Tibial nerve (tissue), 4 donors: ENCODE results near the gene CDC42SE2. TPM values are rescaled to one million over a fixed set of nuclear protein-coding genes. Genes with fewer than 3 reads are reported as not detected.

ENCODE experiments used
- DNase-seq, 2 donors: peaks; one replicate each; pipeline ENCODE4 v3.0.0-alpha.2; 2019; ENCODE audit warnings: low spot score in 2 of 2
- H3K27ac ChIP-seq, 4 donors: fragments of 200-600 bp; sonication (generic) in 3 of 4; one replicate each; pipeline ENCODE4 v1.5.1; 2017 to 2019; ENCODE audit warnings: mild to moderate bottlenecking in 1 of 4
- H3K27me3 ChIP-seq, 2 donors: fragments of 200-600 bp; sonication (generic) in 1 of 2; one replicate each; pipeline versions ENCODE4 v1.5.1 to v1.6.0; 2017 to 2019
- H3K36me3 ChIP-seq, 3 donors: fragments of 200-600 bp; sonication (generic); one replicate each; pipeline ENCODE4 v1.5.1; 2018 to 2019
- H3K4me1 ChIP-seq, 4 donors: fragments of 200-600 bp; sonication (generic) in 3 of 4; one replicate each; pipeline ENCODE4 v1.5.1; 2017 to 2019
- H3K4me3 ChIP-seq, 4 donors: fragments of 200-600 bp; sonication (generic) in 3 of 4; one replicate each; pipeline ENCODE4 v1.5.1; 2017 to 2019; ENCODE audit warnings: mild to moderate bottlenecking in 1 of 4, moderate library complexity in 1 of 4
- H3K9me3 ChIP-seq, 4 donors: fragments of 200-600 bp; sonication (generic) in 3 of 4; one replicate each; pipeline ENCODE4 v1.5.1; 2017 to 2019
- CTCF ChIP-seq, 5 experiments: fragments of 200-600 bp in 3 of 5; fragments of 450-650 bp in 2 of 5; sonication (generic) in 3 of 5; IDR thresholded peaks; one replicate each; pipeline ENCODE4 v1.5.1; 2016 to 2019; ENCODE audit warnings: antibody characterized with exemption in 5 of 5, mild to moderate bottlenecking in 3 of 5, moderate library complexity in 2 of 5
- EP300 ChIP-seq, 2 donors: sonication (generic); formaldehyde crosslinking; IDR thresholded peaks; one replicate each; pipeline ENCODE4 v1.6.1; 2017; ENCODE audit warnings: antibody characterized with exemption in 2 of 2, mild to moderate bottlenecking in 1 of 2
- POLR2A ChIP-seq, 2 donors: fragments of 450-650 bp; IDR thresholded peaks; one replicate each; pipeline ENCODE4 v1.6.1; 2017; ENCODE audit warnings: antibody characterized with exemption in 2 of 2, mild to moderate bottlenecking in 2 of 2, moderate library complexity in 2 of 2
- WGBS, 2 donors: methylation state at CpG; one replicate each; pipeline ENCODE4 v1.1.5; 2018; 5-methylcytosine and 5-hydroxymethylcytosine counted together
- small RNA-seq: library from RNA; depleted of rRNA; stranded (forward); fragments of <200 nt; gene quantifications from one replicate; pipeline ENCODE3, GENCODE V24; 2016
- total RNA-seq, 4 donors: library from RNA; depleted of rRNA; stranded (reverse); fragments of >200 nt; gene quantifications; one replicate each; pipeline ENCODE4 v1.1.0, GENCODE V29; 2016

CDC42SE2 gene
- total RNA-seq, 4 donors from 2014 or later, result 23.1 to 31.8 (median 28.0) TPM

DNA sequence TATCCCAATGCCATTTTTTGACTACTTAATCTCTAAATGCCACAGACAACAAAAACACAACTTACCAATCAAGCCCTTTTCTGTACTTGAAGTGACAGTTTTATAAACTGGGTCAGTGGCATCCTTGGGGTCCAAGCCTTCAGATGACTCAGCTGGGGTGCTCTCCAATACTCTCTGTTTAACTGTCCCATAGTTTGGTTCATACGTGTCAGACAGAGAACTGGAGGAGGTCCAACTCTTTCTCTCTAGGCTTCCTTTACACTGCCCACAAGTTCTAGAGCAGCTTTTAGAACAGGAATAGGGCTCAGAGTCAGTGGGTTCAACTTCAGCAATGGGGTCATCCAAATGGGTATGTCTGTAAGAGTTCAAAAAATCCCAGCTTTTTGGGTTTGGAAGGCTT is 166.9 kb downstream of the CDC42SE2 start:
- peaks cover 0 to 67% (median 0%) of the 10 kb centered on the region in 3 donors for H3K36me3 ChIP-seq
- no peaks in the 10 kb centered on the region for H3K27me3 ChIP-seq
- peaks cover 0 to 10% (median 0%) of the 10 kb centered on the region in 4 donors for H3K4me1 ChIP-seq
- no peak overlapping the region for H3K27ac ChIP-seq
- TF ChIP-seq POLR2A (IDR thresholded peaks at IDR 0.05) (no peak), EP300 (IDR thresholded peaks at IDR 0.05) (no peak)
- WGBS, 2 donors, result 46 to 69% methylated on average over 1 of the region's 1 CpG
- DNase-seq, result no peak
- H3K9me3 ChIP-seq, result no peaks in the 10 kb centered on the region
- no peak overlapping the region for H3K4me3 ChIP-seq

DNA sequence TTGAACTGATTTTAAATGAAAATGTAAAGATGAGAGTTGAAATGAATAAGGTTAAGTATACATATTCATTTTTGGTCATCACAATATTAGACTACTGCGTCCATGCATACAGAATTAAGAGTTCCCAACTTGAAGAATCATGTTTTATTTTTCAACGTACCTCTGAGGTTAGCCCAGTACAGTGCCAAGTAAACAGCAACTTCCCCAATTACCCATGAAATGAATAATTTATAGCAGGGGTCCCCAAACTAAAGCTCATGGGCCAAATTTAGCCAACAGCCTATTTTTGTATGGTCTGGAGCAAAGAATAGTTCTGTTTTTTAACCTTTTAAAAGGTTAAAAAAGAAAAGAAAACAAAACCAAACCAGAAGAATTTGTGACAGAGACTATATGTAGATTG is 167.9 kb downstream of the CDC42SE2 start:
- H3K27me3 ChIP-seq, result no peaks in the 10 kb centered on the region
- peaks cover 0 to 59% (median 0%) of the 10 kb centered on the region in 3 donors for H3K36me3 ChIP-seq
- peaks cover 0 to 18% (median 0%) of the 10 kb centered on the region in 4 donors for H3K4me1 ChIP-seq
- no peak overlapping the region for H3K27ac ChIP-seq
- no peak overlapping the region for H3K4me3 ChIP-seq
- no peak for DNase-seq
- WGBS, 2 donors, result 87 to 92% methylated on average over 2 of the region's 2 CpGs
- TF ChIP-seq CTCF (IDR thresholded peaks at IDR 0.05), result no peak
- TF ChIP-seq EP300 (IDR thresholded peaks at IDR 0.05), result no peak
- TF ChIP-seq POLR2A (IDR thresholded peaks at IDR 0.05), result no peak
- H3K9me3 ChIP-seq, result no peaks in the 10 kb centered on the region

DNA sequence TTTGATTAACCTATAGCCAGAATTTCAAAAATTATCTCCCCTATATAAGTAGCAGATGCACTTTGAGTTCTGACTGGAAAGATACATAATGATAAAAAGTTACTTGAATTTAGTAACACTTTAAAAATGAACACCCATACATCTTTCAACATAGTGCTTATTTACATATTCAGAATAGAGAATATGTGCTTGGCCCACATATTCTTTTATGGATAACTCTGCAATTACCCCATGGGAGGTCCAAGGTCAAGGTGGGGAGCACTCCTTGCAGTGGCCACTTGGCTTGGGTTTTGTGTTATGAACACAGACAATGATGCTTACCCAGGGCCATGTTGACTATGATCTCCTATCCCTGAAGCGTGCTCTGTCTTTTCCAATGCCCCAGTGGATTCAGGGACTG is 169.3 kb downstream of the CDC42SE2 start:
- TF ChIP-seq POLR2A (IDR thresholded peaks at IDR 0.05) (no peak), EP300 (IDR thresholded peaks at IDR 0.05) (no peak), CTCF (IDR thresholded peaks at IDR 0.05) (no peak)

DNA sequence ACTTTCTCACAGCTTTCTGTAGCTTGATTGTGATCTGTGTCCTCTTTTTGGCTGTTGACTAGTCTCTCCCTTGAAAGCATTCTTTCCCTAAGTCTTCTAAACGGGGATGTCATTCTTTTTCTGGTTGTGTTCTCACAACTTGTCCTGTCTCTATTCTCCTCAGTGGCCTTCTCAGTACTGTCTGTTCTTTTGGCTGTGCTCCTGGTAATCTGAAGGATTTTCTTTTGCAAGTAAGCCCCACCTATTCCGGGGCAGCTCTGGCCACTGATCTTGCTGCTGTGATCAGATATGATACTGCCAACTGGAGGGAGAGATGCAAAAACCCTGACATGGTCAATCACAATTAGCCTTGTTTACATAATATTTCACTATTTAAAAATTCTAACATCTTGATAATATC is 172.2 kb downstream of the CDC42SE2 start:
- no peak for TF ChIP-seq CTCF (IDR thresholded peaks at IDR 0.05)
- TF ChIP-seq EP300 (IDR thresholded peaks at IDR 0.05), result peak in 1 of 2 donors; percentile 64
- Histone ChIP-seq H3K36me3 (peaks cover 0 to 62% (median 11%) of the 10 kb centered on the region in 3 donors), H3K9me3 (no peaks in the 10 kb centered on the region), H3K4me3 (no peak overlapping the region), H3K27me3 (no peaks in the 10 kb centered on the region), H3K4me1 (peaks cover 0 to 20% (median 0%) of the 10 kb centered on the region in 4 donors), H3K27ac (peak overlapping the region; percentile 35 to 81 (median 56))
- WGBS, 2 donors, result 56 to 57% methylated on average over 2 of the region's 2 CpGs
- DNase-seq, result peak; percentile 19 to 52

More for the DNA sequence above, 169.3 kb downstream of the CDC42SE2 start:
- Histone ChIP-seq H3K27ac (no peak overlapping the region), H3K36me3 (peaks cover 0 to 60% (median 0%) of the 10 kb centered on the region in 3 donors), H3K4me3 (no peak overlapping the region), H3K27me3 (no peaks in the 10 kb centered on the region), H3K9me3 (no peaks in the 10 kb centered on the region), H3K4me1 (peaks cover 0 to 20% (median 0%) of the 10 kb centered on the region in 4 donors)
- WGBS, 2 donors, result 100% methylated on average over 1 of the region's 1 CpG
- no peak for DNase-seq

DNA sequence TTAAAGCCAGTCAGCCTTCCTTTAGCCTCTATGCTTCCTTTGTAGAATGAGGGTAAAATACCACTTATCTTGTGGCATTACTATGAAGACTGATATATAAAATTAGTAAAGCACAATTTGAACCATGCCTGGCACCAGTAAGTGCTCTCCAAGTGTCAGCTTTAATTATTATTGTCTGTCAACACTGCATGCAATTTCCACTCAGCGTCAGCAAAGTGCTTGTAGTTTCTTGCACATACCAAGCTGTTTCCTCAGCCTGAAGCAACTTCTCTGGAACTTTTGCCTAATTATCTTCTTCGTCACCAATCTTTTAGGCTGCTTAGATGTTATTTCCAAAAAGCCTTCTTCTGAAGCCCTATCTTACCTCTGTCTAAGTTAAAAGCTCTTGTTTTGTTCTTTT is 177.3 kb downstream of the CDC42SE2 start:
- Histone ChIP-seq H3K9me3 (no peaks in the 10 kb centered on the region), H3K27me3 (no peaks in the 10 kb centered on the region), H3K36me3 (peaks cover 0 to 74% (median 15%) of the 10 kb centered on the region in 3 donors), H3K4me3 (no peak overlapping the region), H3K27ac (no peak overlapping the region), H3K4me1 (peaks cover 0 to 6% (median 0%) of the 10 kb centered on the region in 4 donors)
- DNase-seq, result no peak
- 91 to 93% methylated on average over 2 of the region's 2 CpGs for WGBS, 2 donors
- TF ChIP-seq EP300 (IDR thresholded peaks at IDR 0.05) (no peak), CTCF (IDR thresholded peaks at IDR 0.05) (no peak), POLR2A (IDR thresholded peaks at IDR 0.05) (no peak)

Small RNAs within 50 kb of the gene (small RNA-seq; reads per million reads assigned to genes)
- not detected for gene AC004777.1
- not detected for gene RF02271

Other genes starting within 250 kb of the CDC42SE2 start
- gene HINT1, start 98.8 kb upstream of the CDC42SE2 start, total RNA-seq, result 100 to 1,000 TPM; 130 to 160 (median 153) TPM
- 10 to 100 TPM in 1 of 4 donors, 1 to 10 TPM in 3; 6.3 to 10.1 (median 8.3) TPM for gene LYRM7, start 93.1 kb upstream of the CDC42SE2 start, total RNA-seq